Smooth muscle cell (in vitro differentiated cells): ENCODE measurements around the gene ARF5. TPM values are rescaled to one million over a fixed set of nuclear protein-coding genes. Genes with fewer than 3 reads are reported as not detected.

Source experiments
- DNase-seq: peaks from one replicate; lab custom pipeline; 2025; ENCODE audit not compliant: unreplicated experiment; lab: John Stamatoyannopoulos, UW
- H2AFZ ChIP-seq: fragments of 200-600 bp; sonication (generic); 2 replicates; pipeline ENCODE4 v1.6.0; 2016; ENCODE audit warnings: antibody characterized with exemption, low read depth, mild to moderate bottlenecking
- H3F3A ChIP-seq: fragments of 200-600 bp; sonication (generic); 2 replicates; pipeline ENCODE4 v1.6.0; 2017; ENCODE audit warnings: antibody characterized with exemption, low read depth
- H3K27ac ChIP-seq: fragments of 200-600 bp; sonication (generic); 2 replicates; pipeline ENCODE4 v1.5.1; 2016; ENCODE audit warnings: low read depth, mild to moderate bottlenecking
- H3K27me3 ChIP-seq: fragments of 200-600 bp; sonication (generic); 2 replicates; pipeline ENCODE4 v1.6.1; 2016; ENCODE audit warnings: low read depth, mild to moderate bottlenecking
- H3K36me3 ChIP-seq: fragments of 200-600 bp; sonication (generic); 2 replicates; pipeline ENCODE4 v1.5.1; 2016; ENCODE audit warnings: low read depth
- H3K4me1 ChIP-seq: fragments of 200-600 bp; sonication (generic); 2 replicates; pipeline ENCODE4 v1.5.1; 2016; ENCODE audit warnings: low read depth
- H3K4me2 ChIP-seq: fragments of 200-600 bp; sonication (generic); 2 replicates; pipeline ENCODE4 v1.6.0; 2016; ENCODE audit warnings: mild to moderate bottlenecking
- H3K4me3 ChIP-seq: fragments of 200-600 bp; sonication (generic); 2 replicates; pipeline ENCODE4 v1.5.1; 2016; ENCODE audit warnings: mild to moderate bottlenecking
- H3K79me2 ChIP-seq: fragments of 200-600 bp; sonication (generic); 2 replicates; pipeline ENCODE4 v1.6.0; 2016; ENCODE audit warnings: low read depth, mild to moderate bottlenecking
- H3K9ac ChIP-seq: fragments of 200-600 bp; sonication (generic); 2 replicates; pipeline ENCODE4 v1.6.0; 2016; ENCODE audit warnings: low read depth
- H3K9me3 ChIP-seq: fragments of 200-600 bp; sonication (generic); replicated peaks from 2 replicates; pipeline ENCODE4 v1.5.1; 2016; ENCODE audit warnings: low read depth
- H4K20me1 ChIP-seq: fragments of 200-600 bp; sonication (generic); 2 replicates; pipeline ENCODE4 v1.6.0; 2016; ENCODE audit warnings: low read depth
- CTCF ChIP-seq: fragments of 200-600 bp; sonication (generic); IDR thresholded peaks from 2 replicates; pipeline ENCODE4 v1.5.1; 2017; ENCODE audit warnings: borderline replicate concordance, mild to moderate bottlenecking, antibody characterized with exemption; ENCODE audit not compliant: insufficient read depth, poor library complexity, severe bottlenecking
- WGBS: methylation state at CpG from one replicate; pipeline ENCODE4 v1.1.7; 2016; ENCODE audit warnings: low lambda C conversion rate; 5-methylcytosine and 5-hydroxymethylcytosine counted together
- polyA plus RNA-seq: library from polyadenylated mRNA; unstranded; fragments of >200 nt; fragmentation: Nextera tagmentation; extraction: Ambion mirVana; gene quantifications from 2 replicates; pipeline ENCODE4 v1.2.1, GENCODE V29; 2016
- total RNA-seq: library from RNA; depleted of rRNA; stranded (reverse); fragments of >200 nt; gene quantifications from 2 replicates; pipeline ENCODE4 v1.2.3, GENCODE V29; 2014

Gene ARF5
- total and polyA plus RNA-seq, 2 experiments from 2014 or later = 196 to 219 TPM

DNA sequence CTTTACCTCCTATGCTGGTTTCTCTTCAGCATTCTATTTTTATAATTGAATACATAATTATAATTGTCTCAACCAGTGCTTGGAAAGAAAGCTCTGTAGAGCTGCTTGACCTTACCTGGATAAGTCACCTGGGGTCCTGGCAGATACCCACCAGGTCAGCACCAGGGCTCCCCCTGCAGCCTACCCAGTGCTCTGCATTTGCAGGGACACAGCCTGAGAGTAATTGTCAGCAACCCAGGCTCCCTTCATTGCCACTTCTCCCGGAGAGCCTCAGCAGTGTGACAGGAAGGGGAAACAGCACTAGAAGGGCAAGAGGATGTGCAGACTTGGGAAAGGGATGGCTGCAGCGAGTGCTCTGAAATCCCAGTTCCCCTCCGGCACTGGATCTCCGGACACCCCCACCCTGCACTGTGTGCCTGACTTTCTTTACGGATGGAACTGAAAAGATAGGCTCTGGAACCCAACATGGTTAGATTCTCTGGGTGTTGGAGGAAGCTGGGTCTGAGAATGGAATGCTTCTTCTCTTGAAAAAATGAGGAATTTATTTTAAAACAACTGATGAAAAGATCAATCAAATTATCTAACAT lies 41.1 kb downstream of the ARF5 start:
- TF ChIP-seq CTCF = peak; percentile 25
- Histone ChIP-seq H2AFZ (no peak overlapping the region), H3K27me3 (peaks cover 11% of the 10 kb centered on the region), H3K79me2 (no peaks in the 10 kb centered on the region), H3K9me3 (no peaks in the 10 kb centered on the region), H3F3A (no peaks in the 10 kb centered on the region), H3K27ac (no peak overlapping the region), H4K20me1 (no peaks in the 10 kb centered on the region), H3K9ac (no peak overlapping the region), H3K4me3 (no peak overlapping the region), H3K36me3 (no peaks in the 10 kb centered on the region), H3K4me1 (no peaks in the 10 kb centered on the region), H3K4me2 (no peak overlapping the region)
- no peak for DNase-seq
- WGBS = 22% methylated on average over 5 of the region's 5 CpGs

DNA sequence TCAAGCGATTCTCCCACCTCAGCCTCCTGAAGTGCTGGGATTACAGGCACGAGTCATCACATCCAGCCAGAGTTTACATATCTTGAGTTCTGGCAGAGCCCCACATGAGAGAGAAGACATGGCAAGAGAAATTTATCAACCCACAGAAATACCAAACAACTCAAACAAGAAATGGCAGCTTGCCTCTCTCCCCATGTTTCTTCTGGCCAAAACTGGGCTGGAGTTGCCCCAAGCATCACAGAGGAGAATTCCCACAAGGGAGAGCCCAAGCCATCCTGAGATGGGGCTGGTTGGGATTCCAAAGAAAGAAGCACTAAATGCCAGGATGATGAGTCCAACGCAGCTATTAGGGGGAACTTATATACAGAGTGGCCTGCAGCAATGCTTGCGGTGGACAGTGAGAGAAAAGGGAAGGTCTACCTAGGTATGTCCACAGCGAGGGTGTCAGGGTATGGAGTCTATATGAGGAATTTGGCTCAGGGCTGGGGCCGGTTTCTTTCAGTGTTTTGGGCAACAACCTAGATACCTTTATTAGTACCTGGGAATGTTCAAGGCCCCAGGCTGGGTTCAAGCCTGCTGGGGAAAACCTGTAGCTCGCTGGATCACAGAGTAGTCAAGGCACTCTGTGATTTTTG lies 44.2 kb downstream of the ARF5 start:
- H3K4me3 ChIP-seq = no peak overlapping the region
- no peak overlapping the region for H3K27ac ChIP-seq
- WGBS = 73% methylated on average over 7 of the region's 7 CpGs

DNA sequence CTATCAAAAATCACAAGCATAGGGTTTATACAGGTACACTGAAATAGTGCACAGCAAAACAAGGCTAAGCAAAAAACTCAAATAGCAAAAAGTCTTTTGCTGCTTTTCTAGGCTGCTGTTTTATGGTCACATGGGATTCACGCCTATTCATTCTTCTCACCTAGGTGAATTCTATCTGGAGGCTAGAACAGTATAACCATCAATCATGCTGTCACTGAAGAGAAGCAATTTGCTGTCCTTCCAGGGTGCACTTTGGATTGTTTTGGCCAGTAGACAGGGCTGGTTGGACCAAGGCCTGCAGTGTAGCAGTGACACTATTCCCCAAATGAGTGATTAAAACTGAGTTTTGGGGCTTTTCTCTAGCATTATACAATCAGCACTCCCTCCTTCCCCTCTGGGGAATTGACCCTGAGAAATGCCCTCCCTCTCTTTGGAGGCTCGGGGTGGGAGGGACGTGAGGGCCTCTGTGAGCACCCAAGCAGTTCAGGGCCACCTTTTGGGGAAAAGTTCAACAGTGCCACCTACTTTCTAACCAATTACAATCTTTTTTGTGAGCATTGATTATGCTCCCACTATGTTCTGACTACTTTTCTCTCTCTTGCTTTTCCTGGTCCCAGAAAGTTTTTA lies 47.6 kb downstream of the ARF5 start:
- no peak for TF ChIP-seq CTCF
- Histone ChIP-seq H3F3A (no peaks in the 10 kb centered on the region), H3K4me3 (no peak overlapping the region), H2AFZ (no peak overlapping the region), H3K27me3 (no peaks in the 10 kb centered on the region), H3K9ac (no peak overlapping the region), H3K4me2 (no peak overlapping the region), H3K79me2 (no peaks in the 10 kb centered on the region), H3K27ac (no peak overlapping the region), H3K9me3 (no peaks in the 10 kb centered on the region), H3K36me3 (no peaks in the 10 kb centered on the region), H4K20me1 (no peaks in the 10 kb centered on the region), H3K4me1 (no peaks in the 10 kb centered on the region)
- 89% methylated on average over 3 of the region's 3 CpGs for WGBS
- DNase-seq = no peak

More for the DNA sequence above, 44.2 kb downstream of the ARF5 start:
- Histone ChIP-seq H3K9ac (no peak overlapping the region), H3K4me1 (no peaks in the 10 kb centered on the region), H3K27me3 (no peaks in the 10 kb centered on the region), H3F3A (no peaks in the 10 kb centered on the region), H4K20me1 (no peaks in the 10 kb centered on the region), H2AFZ (no peak overlapping the region), H3K36me3 (no peaks in the 10 kb centered on the region), H3K9me3 (no peaks in the 10 kb centered on the region), H3K4me2 (no peak overlapping the region), H3K79me2 (no peaks in the 10 kb centered on the region)
- no peak for DNase-seq
- no peak for TF ChIP-seq CTCF

DNA sequence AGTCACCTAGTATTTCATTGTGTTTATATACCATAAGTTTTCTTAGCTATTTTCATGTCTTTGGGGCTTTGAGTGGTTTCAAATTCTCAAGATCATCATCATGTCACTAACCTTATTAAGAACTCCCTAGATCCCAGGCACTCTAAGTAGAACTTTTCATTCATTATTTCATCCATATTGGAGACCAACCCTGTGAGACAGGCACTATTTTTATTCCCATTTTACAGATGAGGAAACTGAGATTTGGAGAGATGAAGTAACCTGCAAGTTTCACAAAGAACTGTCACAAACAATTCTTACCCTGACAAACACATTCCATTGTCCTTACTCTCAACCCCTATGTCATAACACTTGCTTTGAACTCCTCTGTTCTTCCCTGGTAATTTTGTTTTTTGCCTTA lies 50.0 kb downstream of the ARF5 start:
- no peak overlapping the region for H3K9ac ChIP-seq
- H3K27me3 ChIP-seq = no peaks in the 10 kb centered on the region
- DNase-seq = no peak
- H3F3A ChIP-seq = no peaks in the 10 kb centered on the region
- H3K36me3 ChIP-seq = no peaks in the 10 kb centered on the region
- TF ChIP-seq CTCF = no peak
- no peaks in the 10 kb centered on the region for H3K9me3 ChIP-seq
- H3K79me2 ChIP-seq = no peaks in the 10 kb centered on the region
- no peak overlapping the region for H3K27ac ChIP-seq
- H3K4me2 ChIP-seq = no peak overlapping the region
- H2AFZ ChIP-seq = no peak overlapping the region
- peaks cover 9% of the 10 kb centered on the region for H3K4me1 ChIP-seq
- no peaks in the 10 kb centered on the region for H4K20me1 ChIP-seq
- no peak overlapping the region for H3K4me3 ChIP-seq
